ENCODE results near the gene AAK1.
"Not testable (repeated sequence)": the region's sequence is repeated elsewhere in the genome, so short reads cannot be mapped to it uniquely, and the experiment has no call there.

AAK1 gene

DNA sequence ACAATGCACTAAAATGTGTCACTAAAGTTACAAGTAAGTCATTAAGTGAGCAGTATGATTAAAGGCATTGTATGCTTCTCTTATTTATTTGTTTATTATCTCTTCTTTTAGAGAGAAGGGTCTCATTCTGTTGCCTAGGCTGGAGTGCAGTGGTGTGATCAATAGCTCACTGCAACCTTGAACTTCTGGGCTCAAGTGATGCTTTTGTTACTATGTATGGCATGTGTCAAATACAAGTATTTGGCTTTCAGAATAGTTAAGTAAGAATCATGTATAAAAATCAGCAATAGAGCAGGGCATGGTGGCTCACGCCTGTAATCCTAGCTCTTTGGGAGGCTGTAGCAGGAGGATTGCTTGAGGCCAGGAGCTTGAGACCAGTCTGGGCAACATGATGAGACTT is 15.8 kb upstream of the AAK1 start:
- DNase-seq, result no peak

GRCh38 chr2:69652206-69652605 is 8.7 kb upstream of the AAK1 start:
- DNase-seq, result no peak

DNA sequence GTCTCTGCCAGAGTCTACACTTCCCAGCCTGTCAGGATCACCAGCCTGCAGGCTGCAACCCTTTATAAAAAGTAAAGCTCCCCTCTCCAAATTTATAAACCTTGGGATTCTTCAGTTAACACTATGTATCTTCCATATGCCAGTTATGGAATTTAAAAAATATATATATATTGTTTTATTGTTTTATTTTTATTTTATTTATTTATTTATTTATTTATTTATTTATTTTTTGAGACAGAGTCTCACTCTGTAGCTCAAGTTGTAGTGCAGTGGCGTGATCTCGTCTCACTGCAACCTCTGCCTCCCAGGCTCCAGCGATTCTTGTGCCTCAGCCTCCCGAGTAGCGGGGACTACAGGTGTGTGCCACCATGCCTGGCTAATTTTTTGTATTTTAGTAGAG is 3.7 kb upstream of the AAK1 start:
- not testable (repeated sequence) for DNase-seq

DNA sequence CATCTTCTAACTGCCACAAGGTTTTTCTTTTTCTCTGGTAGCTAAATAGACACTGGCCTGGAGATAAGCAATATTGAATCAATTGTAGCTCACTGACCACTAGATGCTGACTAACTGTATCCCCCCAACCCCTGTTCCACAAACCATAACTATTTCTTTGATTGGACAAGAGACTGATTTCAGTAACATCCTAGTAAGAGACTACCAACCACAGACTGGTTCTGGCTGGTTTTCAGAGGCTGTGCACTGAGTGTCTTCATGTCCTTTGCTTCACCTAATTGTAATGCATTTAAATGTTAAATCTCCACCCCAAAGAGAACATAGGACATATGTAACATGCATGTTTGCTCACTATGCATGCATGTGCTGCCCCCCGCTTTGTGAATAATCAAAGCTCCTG is 3.2 kb upstream of the AAK1 start:
- no peak for DNase-seq

DNA sequence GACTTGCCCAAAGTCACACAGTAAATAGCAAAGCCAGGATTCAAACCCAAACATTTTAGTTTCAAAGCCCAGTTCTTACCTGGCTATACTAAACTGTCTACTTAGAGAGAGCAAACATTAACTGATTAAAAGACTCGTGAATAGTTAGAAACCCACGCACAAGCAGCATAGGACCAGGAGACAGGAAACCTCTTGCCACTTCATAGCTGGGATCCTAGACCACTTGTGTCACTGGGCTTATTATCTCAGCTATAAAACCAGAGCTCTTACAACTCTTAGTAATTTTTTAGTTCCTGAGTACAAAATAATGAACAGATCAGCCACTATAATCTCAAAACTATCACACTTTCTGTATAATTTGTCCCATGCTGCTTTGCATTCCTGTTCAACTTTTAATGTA is 2.4 kb upstream of the AAK1 start:
- no peak for DNase-seq

DNA sequence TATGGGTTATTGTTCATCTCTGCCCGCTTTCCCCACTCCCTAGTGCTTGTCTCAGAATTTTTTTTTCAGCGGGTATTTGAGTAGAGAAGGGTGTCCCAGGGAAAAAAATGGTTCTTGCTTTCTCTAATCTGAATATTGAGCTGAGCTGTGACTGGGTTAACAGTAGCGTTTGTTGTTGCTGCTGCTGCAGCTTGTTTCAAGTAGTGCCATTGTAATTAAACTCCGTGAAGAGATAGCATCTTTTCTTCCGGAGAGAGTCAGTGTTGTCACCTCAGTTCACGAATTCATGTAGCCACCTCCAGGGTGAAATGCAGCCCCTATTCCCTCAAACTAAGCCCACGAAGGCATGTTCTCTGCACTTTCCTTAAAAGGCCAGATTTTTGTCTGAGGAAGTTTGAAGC is 1.5 kb upstream of the AAK1 start:
- no peak for DNase-seq

- no peak for DNase-seq
These were observed 1.0 kb upstream of the AAK1 start for GRCh38 chr2:69644506-69644979.

- DNase-seq, result peak; percentile 8
These were observed 584 bp downstream of the AAK1 start for GRCh38 chr2:69642709-69643601.

DNA sequence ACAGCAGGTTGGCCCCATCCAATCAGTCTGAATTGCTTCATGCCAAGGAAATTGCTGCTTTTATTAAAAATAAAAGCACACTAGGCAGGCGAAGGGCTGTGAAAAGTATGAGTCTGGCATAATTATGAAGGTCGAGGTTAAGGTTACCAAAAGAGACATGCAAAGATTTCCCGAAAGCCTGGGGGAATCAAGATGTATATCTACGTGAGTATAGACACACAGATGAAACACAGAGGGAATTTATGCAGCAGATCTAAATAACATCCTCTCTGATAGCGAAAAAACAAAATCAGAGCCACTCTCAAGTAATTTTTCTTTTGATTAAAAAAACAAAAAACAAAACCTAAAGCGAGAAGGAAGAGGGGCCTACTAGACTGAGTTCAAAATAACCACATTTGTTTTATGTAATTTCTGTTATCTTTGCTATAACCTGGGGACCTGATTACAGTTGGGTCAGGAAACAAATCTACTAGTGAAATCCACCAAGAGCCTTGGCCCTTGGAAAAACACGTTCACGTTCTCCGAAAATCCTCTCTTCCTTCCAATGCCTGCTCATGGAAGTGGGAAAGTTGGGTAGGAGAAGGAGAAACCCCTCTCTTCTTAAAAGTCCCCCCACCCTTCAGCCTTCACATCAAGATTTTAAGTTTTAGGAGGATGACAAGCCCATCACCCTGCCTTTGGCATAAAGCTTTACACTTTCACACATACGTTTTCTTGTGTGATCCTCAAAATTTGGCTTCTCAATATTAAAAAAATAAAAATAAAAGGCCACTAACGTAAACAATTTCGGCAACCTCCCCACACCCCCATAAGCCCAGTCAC is 1.4 kb downstream of the AAK1 start:
- DNase-seq, result no peak

- no peak for DNase-seq
These were observed 2.1 kb downstream of the AAK1 start for GRCh38 chr2:69641471-69641870.

DNA sequence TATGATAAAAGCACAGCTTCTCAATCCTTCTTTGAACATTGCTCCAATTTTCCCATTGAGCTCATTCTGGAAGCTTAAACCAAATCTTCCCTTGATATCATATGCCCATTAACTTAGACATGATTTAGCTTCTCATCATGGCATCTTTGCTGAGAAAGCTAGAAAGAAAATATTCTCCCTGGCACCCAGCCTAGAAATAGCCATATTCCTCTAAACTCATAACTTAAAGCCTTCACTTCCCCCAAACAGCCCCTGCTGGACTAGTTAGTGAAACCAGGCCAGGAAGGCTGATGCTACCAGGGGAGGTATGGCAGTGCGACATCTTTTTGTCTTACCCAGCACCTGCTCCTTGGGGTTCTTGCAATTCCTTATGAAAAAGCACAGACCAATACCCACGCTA is 4.3 kb downstream of the AAK1 start:
- no peak for DNase-seq

DNA sequence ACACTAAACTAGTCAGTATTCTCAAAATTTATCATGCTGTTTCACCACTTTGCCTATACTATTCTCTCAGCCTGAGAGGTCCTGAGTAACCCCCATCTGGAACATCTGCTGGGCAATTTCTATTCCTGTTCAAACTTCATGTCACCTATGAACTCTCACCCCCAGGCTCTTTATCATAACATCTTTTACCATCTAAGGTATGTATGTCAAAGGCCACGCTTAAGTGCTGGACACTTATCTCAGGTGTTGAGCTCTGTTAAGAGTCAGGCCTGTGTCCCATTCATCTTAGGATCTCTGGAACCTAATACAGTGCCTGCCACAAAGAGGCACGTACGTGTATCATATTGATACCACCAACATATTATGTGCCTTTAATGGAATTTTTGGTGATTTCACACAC is 4.9 kb downstream of the AAK1 start:
- DNase-seq, result no peak

DNA sequence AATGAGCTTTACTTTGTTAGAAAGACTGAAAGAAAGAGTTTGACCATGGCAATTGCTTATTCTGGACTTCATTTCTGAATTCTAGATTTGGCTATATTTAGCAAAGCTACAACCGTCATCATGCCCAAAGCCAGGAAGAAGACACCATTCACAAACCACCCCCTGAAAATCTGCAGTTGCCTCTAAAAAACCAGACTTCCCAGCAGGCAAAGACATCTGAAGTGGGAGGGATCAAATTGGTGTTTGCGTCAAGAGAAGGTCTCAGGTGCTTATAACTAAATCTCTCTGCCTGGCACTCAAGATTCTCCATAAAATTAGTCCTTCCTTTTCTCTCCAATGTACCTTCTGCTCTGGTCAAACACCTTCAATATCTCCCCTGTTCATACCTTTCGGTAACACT is 5.6 kb downstream of the AAK1 start:
- DNase-seq, result no peak

DNA sequence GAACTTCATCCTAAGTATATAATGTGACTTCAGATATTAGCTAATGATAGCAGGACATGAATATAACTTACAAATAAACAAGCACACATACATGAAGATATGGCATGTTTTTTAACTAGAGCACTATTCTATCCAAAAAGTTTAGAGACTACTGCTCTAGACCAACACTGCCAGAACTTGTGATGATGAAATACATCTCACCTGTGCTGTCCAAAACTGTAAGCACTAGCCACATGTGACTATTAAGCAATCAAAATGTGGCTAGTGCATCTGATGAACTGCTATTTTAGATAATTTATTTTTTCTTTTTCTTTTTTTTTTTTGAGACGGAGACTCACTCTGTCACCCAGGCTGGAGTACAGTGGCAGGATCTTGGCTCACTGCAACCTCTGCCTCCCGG is 7.1 kb downstream of the AAK1 start:
- no peak for DNase-seq

GRCh38 chr2:69635432-69635831 is 8.1 kb downstream of the AAK1 start:
- DNase-seq, result no peak

GRCh38 chr2:69634196-69634821 is 9.2 kb downstream of the AAK1 start:
- no peak for DNase-seq

- no peak for DNase-seq
These were observed 12.1 kb downstream of the AAK1 start for GRCh38 chr2:69631402-69631801.

DNA sequence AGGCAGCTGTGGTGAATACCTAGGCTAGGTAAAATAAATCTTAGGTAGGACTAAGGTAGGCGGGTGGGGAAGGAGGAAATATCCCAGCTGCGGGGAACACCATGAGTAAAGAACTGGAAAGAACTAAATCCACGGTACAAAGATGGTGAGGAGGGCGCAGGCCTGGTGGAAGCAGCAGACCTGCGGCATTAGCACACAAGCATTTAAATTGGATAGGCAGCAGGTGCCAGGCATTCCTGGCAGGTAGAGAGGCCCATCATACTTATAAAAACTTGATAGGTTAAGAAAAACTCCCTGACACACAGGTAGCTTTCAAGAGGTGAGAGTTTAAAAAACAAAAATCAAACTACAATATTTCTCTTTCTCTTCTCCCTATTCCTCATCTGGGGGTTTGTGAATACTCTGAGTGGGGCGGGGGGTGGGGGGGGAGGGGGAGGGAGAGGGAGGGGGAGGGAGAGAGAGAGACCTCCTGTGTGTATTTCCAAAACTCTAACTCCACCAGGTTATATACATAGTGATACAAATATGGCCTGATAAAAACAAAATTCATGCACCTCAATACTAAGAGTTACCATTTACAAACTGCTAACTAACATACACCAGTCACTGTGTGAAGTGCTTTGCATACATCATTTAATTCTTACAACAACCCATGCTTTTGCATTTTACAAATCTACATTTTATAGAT is 13.5 kb downstream of the AAK1 start:
- DNase-seq, result no peak

DNA sequence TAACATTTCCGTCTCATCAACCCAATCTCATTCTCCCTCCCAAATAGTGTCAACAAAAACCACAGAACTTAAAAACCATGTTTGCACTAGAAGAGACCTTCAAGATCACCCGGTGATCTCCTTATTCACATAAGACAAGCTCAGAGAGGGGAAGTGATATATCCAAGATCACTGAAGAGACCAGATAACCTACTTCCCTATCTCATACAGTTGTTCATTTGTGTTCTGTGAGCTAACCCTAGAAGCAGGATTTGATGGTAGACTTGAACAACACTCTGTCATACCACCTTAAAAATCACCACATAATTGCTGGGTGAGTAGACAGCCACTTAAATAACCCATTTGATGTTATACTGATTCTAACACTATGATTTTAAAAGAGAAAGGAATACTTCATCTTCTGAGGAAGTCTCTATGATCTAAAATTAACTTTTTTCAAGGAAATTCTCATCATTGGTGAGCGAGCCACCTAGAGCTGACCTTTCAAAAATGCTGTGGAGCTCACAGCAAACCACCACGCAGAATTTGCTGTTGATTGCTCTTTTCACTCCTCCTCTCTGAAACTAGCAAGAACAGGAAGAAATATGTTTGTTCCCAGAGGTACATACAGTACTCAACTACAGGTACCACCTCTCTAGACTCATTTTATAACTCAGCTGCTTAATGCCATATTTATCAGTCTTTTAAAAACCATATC is 15.1 kb downstream of the AAK1 start:
- no peak for DNase-seq

GRCh38 chr2:69625078-69625795 is 18.3 kb downstream of the AAK1 start:
- DNase-seq, result no peak

GRCh38 chr2:69624611-69625010 is 18.9 kb downstream of the AAK1 start:
- no peak for DNase-seq

GRCh38 chr2:69624131-69624530 is 19.4 kb downstream of the AAK1 start:
- no peak for DNase-seq
